ENCODE results near the gene ADCK1.

DNA sequence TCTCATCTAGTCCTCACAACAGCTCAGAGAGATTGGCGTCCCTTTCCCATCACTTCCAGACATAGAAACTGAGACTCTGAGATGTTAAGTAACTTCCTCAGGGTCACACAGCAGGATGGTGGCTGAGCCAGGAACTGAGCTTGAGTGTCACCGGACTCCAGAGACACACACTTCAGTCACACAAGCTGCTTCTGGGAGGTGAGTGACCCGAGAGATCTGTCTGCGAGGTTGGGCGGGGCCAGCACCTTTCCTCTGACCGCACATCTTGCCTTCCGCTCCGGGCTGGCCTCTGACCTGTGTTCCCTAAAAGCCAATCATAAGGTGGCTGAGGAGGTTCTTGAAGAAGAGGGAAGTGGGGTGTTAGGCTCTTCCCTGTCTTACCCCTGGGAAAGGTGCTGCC lies 72.2 kb downstream of the ADCK1 start:
- TF ChIP-seq EZH2 (IDR thresholded peaks at IDR 0.05; ENCODE audit: low read length, unreplicated experiment) (no peak), EZH2phosphoT487 (IDR thresholded peaks at IDR 0.05; ENCODE audit: borderline replicate concordance, low read length) (no peak)
- TF ChIP-seq, protein P1, sequence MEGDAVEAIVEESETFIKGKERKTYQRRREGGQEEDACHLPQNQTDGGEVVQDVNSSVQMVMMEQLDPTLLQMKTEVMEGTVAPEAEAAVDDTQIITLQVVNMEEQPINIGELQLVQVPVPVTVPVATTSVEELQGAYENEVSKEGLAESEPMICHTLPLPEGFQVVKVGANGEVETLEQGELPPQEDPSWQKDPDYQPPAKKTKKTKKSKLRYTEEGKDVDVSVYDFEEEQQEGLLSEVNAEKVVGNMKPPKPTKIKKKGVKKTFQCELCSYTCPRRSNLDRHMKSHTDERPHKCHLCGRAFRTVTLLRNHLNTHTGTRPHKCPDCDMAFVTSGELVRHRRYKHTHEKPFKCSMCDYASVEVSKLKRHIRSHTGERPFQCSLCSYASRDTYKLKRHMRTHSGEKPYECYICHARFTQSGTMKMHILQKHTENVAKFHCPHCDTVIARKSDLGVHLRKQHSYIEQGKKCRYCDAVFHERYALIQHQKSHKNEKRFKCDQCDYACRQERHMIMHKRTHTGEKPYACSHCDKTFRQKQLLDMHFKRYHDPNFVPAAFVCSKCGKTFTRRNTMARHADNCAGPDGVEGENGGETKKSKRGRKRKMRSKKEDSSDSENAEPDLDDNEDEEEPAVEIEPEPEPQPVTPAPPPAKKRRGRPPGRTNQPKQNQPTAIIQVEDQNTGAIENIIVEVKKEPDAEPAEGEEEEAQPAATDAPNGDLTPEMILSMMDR (conservative IDR thresholded peaks at IDR 0.05; ENCODE audit: low read depth, low read length): no peak
